HEK293 (cell line): ENCODE measurements around the gene RAI14.

Experiments
- CTCF ChIA-PET: fragments of 350-600 bp; formaldehyde crosslinking; extraction: SDS; loops from one replicate; lab custom pipeline; 2021; ENCODE audit warnings: antibody characterized with exemption; lab: Yijun Ruan, JAX
- POLR2A ChIA-PET: fragments of 300-600 bp; formaldehyde crosslinking; extraction: SDS; loops from one replicate; lab custom pipeline; 2020; ENCODE audit warnings: antibody characterized with exemption, inconsistent platforms; lab: Yijun Ruan, JAX
- H3K27ac ChIP-seq: fragments of 200-500 bp; sonication (Bioruptor generic); 2 replicates; pipeline ENCODE4 v1.5.1; 2014; ENCODE audit warnings: low read depth, low read length, control low read depth, inconsistent platforms; ENCODE audit errors: extremely low read depth
- H3K36me3 ChIP-seq, 2 experiments: fragments of 200-500 bp in 1 of 2; sonication (Bioruptor generic) in 1 of 2; 1 replicate in 1 of 2; 2 replicates in 1 of 2; pipeline ENCODE4 v1.5.1; 2014 to 2017; ENCODE audit warnings: inconsistent platforms in 2 of 2, low read length in 2 of 2; ENCODE audit not compliant: control insufficient read depth in 2 of 2, insufficient read depth in 1 of 2
- H3K4me1 ChIP-seq: fragments of 200-500 bp; sonication (Bioruptor generic); 2 replicates; pipeline ENCODE4 v1.5.1; 2014; ENCODE audit warnings: mild to moderate bottlenecking, low read length, inconsistent platforms; ENCODE audit not compliant: control insufficient read depth, insufficient read depth
- H3K4me3 ChIP-seq: 2 replicates; pipeline ENCODE4 v1.5.1; 2011; ENCODE audit warnings: low read depth, mild to moderate bottlenecking, control low read depth, low read length, moderate library complexity
- H3K9me3 ChIP-seq: fragments of 200-500 bp; sonication (Bioruptor generic); 2 replicates; pipeline ENCODE4 v1.5.1; 2014; ENCODE audit warnings: low read depth, low read length, inconsistent platforms; ENCODE audit not compliant: control insufficient read depth, insufficient read depth
- GLIS1 ChIP-seq: fragments of 450-650 bp; formaldehyde crosslinking; IDR thresholded peaks from 2 replicates; pipeline ENCODE4 v1.5.1; 2016; ENCODE audit warnings: missing biosample characterization, missing genetic modification characterization
- KLF7 ChIP-seq: fragments of 450-650 bp; formaldehyde crosslinking; IDR thresholded peaks from 2 replicates; pipeline ENCODE4 v1.5.1; 2016; ENCODE audit warnings: missing biosample characterization, missing genetic modification characterization, borderline replicate concordance
- OSR2 ChIP-seq: fragments of 450-650 bp; formaldehyde crosslinking; IDR thresholded peaks from 2 replicates; pipeline ENCODE4 v1.5.1; 2016; ENCODE audit warnings: missing biosample characterization, missing genetic modification characterization
- RBAK ChIP-seq: fragments of 450-650 bp; formaldehyde crosslinking; IDR thresholded peaks from 2 replicates; pipeline ENCODE4 v1.5.1; 2016; ENCODE audit warnings: missing biosample characterization, missing genetic modification characterization
- SETDB1 ChIP-seq: IDR thresholded peaks from one replicate; pipeline ENCODE4 v1.6.1; 2017; ENCODE audit warnings: mild to moderate bottlenecking, low read length, moderate library complexity, mixed read lengths; ENCODE audit not compliant: insufficient read length
- ZFP69B ChIP-seq: fragments of 450-650 bp; formaldehyde crosslinking; IDR thresholded peaks from 2 replicates; pipeline ENCODE4 v1.5.1; 2016; ENCODE audit warnings: missing biosample characterization, missing genetic modification characterization
- ZNF132 ChIP-seq: fragments of 450-650 bp; formaldehyde crosslinking; IDR thresholded peaks from 2 replicates; pipeline ENCODE4 v1.5.1; 2017; ENCODE audit warnings: missing biosample characterization, missing genetic modification characterization, borderline replicate concordance
- ZNF155 ChIP-seq: fragments of 450-650 bp; formaldehyde crosslinking; IDR thresholded peaks from 2 replicates; pipeline ENCODE4 v1.5.1; 2016; ENCODE audit warnings: missing biosample characterization, missing genetic modification characterization
- ZNF157 ChIP-seq: fragments of 450-650 bp; formaldehyde crosslinking; IDR thresholded peaks from 2 replicates; pipeline ENCODE4 v1.5.1; 2016; ENCODE audit warnings: missing biosample characterization, missing genetic modification characterization
- ZNF2 ChIP-seq: fragments of 450-650 bp; formaldehyde crosslinking; IDR thresholded peaks from 2 replicates; pipeline ENCODE4 v1.5.1; 2016; ENCODE audit warnings: missing biosample characterization, missing genetic modification characterization
- ZNF214 ChIP-seq: fragments of 450-650 bp; formaldehyde crosslinking; IDR thresholded peaks from 2 replicates; pipeline ENCODE4 v1.5.1; 2017; ENCODE audit warnings: missing biosample characterization, mild to moderate bottlenecking, missing genetic modification characterization, borderline replicate concordance
- ZNF221 ChIP-seq: fragments of 450-650 bp; formaldehyde crosslinking; IDR thresholded peaks from 2 replicates; pipeline ENCODE4 v1.5.1; 2017; ENCODE audit warnings: missing biosample characterization, missing genetic modification characterization, borderline replicate concordance
- ZNF23 ChIP-seq: fragments of 450-650 bp; formaldehyde crosslinking; IDR thresholded peaks from 2 replicates; pipeline ENCODE4 v1.5.1; 2016; ENCODE audit warnings: missing biosample characterization, missing genetic modification characterization, borderline replicate concordance
- ZNF266 ChIP-seq: fragments of 450-650 bp; formaldehyde crosslinking; IDR thresholded peaks from 2 replicates; pipeline ENCODE4 v1.5.1; 2016; ENCODE audit warnings: missing biosample characterization, missing genetic modification characterization, low read depth
- ZNF404 ChIP-seq: fragments of 450-650 bp; formaldehyde crosslinking; IDR thresholded peaks from 2 replicates; pipeline ENCODE4 v1.5.1; 2017; ENCODE audit warnings: missing biosample characterization, missing genetic modification characterization
- ZNF548 ChIP-seq: fragments of 450-650 bp; formaldehyde crosslinking; IDR thresholded peaks from 2 replicates; pipeline ENCODE4 v1.5.1; 2016; ENCODE audit warnings: missing biosample characterization, missing genetic modification characterization
- ZNF549 ChIP-seq: fragments of 450-650 bp; IDR thresholded peaks from 2 replicates; pipeline ENCODE4 v1.5.1; 2018; ENCODE audit warnings: missing biosample characterization, missing genetic modification characterization, mild to moderate bottlenecking, inconsistent platforms, moderate library complexity
- ZNF660 ChIP-seq: fragments of 450-650 bp; IDR thresholded peaks from 2 replicates; pipeline ENCODE4 v1.5.1; 2018; ENCODE audit warnings: missing biosample characterization, mild to moderate bottlenecking, missing genetic modification characterization
- ZNF677 ChIP-seq: fragments of 450-650 bp; IDR thresholded peaks from 2 replicates; pipeline ENCODE4 v1.5.0; 2018; ENCODE audit warnings: missing biosample characterization, mild to moderate bottlenecking, missing genetic modification characterization, moderate library complexity
- ZNF701 ChIP-seq: fragments of 450-650 bp; formaldehyde crosslinking; IDR thresholded peaks from 2 replicates; pipeline ENCODE4 v1.5.1; 2016; ENCODE audit warnings: missing biosample characterization, missing genetic modification characterization
- ZNF768 ChIP-seq: fragments of 450-650 bp; formaldehyde crosslinking; IDR thresholded peaks from 2 replicates; pipeline ENCODE4 v1.5.1; 2018; ENCODE audit warnings: missing biosample characterization, mild to moderate bottlenecking, missing genetic modification characterization
- ZNF843 ChIP-seq: fragments of 450-650 bp; formaldehyde crosslinking; IDR thresholded peaks from 2 replicates; pipeline ENCODE4 v1.5.1; 2016; ENCODE audit warnings: missing biosample characterization, missing genetic modification characterization
- TF ChIP-seq, protein P1 (sequence below): fragments of 450-650 bp; IDR thresholded peaks from 2 replicates; pipeline ENCODE4 v1.5.1; 2018; ENCODE audit warnings: missing biosample characterization, mild to moderate bottlenecking, missing genetic modification characterization
- TF ChIP-seq, protein P2 (sequence below): fragments of 450-650 bp; formaldehyde crosslinking; IDR thresholded peaks from 2 replicates; pipeline ENCODE4 v1.5.1; 2016; ENCODE audit warnings: missing biosample characterization, missing genetic modification characterization
- TF ChIP-seq, protein P3 (sequence below): fragments of 450-650 bp; formaldehyde crosslinking; conservative IDR thresholded peaks from 2 replicates; pipeline ENCODE4 v1.5.1; 2016; ENCODE audit warnings: low read depth, missing biosample characterization, missing genetic modification characterization
- TF ChIP-seq, protein P4 (sequence below): fragments of 450-650 bp; formaldehyde crosslinking; IDR thresholded peaks from 2 replicates; pipeline ENCODE4 v1.5.1; 2016; ENCODE audit warnings: missing biosample characterization, missing genetic modification characterization

RAI14 gene

DNA sequence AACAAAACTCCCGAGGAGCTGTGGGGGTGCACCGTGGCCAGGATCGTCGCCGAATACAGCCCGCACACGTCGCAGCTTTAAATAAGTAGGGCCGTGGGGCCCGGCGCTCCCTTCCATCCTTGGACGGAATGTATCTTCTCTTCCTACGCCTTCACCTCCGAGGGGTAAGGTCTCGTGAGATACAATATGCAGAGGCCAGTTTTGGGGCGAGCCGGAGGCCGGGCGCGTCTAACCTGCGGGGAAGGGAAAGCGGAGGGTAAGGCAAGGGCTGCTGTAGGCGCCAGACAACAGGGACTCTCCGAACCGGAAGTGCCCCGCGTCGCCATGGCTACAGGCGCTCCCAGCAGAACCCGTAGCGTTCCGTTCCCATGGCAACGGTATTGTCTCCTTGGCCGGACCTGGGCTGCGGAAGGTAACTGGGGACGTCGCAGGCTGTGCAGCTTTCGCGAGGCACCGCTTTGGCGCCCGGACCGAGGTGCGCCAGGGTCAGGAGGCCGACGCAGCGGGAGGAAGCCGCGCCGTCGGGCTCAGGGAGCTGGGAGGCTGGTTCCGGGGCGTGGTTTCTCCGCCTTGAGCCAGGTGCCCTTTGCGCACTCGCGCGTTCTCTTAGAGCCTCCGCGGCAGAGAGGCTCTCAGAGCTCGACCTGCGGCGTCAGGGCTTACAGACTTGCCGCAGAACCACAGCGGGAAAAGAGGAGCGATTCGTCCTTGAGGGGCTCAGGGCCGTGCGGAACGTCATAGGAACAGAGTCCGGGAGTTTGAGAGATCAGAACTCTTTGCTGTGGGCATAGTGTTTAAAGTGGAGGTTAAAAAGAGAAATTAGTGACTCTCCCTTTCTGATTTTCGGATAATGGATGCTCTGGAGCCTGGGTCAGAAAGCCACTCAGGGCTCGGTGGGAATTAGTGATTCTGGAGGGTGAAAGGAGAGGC lies 182.9 kb downstream of the RAI14 start, which contains the start of gene TTC23L:
TSS of gene TTC23L (plus strand) at position 380 of the 930 bp plus-strand sequence. CDS start 1,508 bp downstream, outside the sequence.
- Histone ChIP-seq H3K4me3 (peak within 1 kb of the TSS; percentile 71), H3K9me3 (no peaks in the 10 kb centered on the region), H3K4me1 (no peaks in the 10 kb centered on the region), H3K36me3 (no peaks in the 10 kb centered on the region), H3K27ac (peak within 1 kb of the TSS; percentile 58)
- POLR2A ChIA-PET = interaction anchor here (0.7 to 2.2 kb wide), 13 partner anchors 8 to 240 kb away, joined by 3 to 15 read pairs (median 5); partner anchors contain the start of genes BRIX1, DNAJC21, RAD1 and RAI14
- CTCF ChIA-PET = interaction anchor here (0.6 to 1.7 kb wide), 6 partner anchors 22 to 437 kb away, joined by 3 to 7 read pairs (median 4); no protein-coding TSS in a partner anchor
- TF ChIP-seq SETDB1 (no peak), ZNF155 (tag by site-specific recombination) (no peak), ZNF266 (tag by site-specific recombination) (no peak), ZNF404 (no peak), ZNF157 (tag by site-specific recombination) (no peak), ZNF843 (tag by site-specific recombination) (0 out of 2 replicates have a peak, but pooled peaks have one; percentile 48), ZNF221 (tag by site-specific recombination) (no peak), KLF7 (tag by site-specific recombination) (peak; percentile 14; the same call in 1 of the 2 replicates), ZNF23 (tag by site-specific recombination) (no peak), ZFP69B (tag by site-specific recombination) (peak; percentile 90), ZNF701 (no peak), ZNF548 (tag by site-specific recombination) (no peak), ZNF677 (tag by site-specific recombination) (no peak), ZNF132 (tag by site-specific recombination) (no peak), ZNF214 (no peak), ZNF2 (tag by site-specific recombination) (peak; percentile 78), ZNF768 (tag by site-specific recombination) (0 out of 2 replicates have a peak, but pooled peaks have one; percentile 11), ZNF660 (tag by site-specific recombination) (peak; percentile 63), GLIS1 (tag by site-specific recombination) (peak; percentile 58), RBAK (tag by site-specific recombination) (no peak), OSR2 (tag by site-specific recombination) (peak; percentile 39; the same call in 1 of the 2 replicates), ZNF549 (no peak)
- TF ChIP-seq, protein P1, sequence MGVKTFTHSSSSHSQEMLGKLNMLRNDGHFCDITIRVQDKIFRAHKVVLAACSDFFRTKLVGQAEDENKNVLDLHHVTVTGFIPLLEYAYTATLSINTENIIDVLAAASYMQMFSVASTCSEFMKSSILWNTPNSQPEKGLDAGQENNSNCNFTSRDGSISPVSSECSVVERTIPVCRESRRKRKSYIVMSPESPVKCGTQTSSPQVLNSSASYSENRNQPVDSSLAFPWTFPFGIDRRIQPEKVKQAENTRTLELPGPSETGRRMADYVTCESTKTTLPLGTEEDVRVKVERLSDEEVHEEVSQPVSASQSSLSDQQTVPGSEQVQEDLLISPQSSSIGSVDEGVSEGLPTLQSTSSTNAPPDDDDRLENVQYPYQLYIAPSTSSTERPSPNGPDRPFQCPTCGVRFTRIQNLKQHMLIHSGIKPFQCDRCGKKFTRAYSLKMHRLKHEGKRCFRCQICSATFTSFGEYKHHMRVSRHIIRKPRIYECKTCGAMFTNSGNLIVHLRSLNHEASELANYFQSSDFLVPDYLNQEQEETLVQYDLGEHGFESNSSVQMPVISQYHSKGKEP (tag by site-specific recombination) = no peak
- TF ChIP-seq, protein P2, sequence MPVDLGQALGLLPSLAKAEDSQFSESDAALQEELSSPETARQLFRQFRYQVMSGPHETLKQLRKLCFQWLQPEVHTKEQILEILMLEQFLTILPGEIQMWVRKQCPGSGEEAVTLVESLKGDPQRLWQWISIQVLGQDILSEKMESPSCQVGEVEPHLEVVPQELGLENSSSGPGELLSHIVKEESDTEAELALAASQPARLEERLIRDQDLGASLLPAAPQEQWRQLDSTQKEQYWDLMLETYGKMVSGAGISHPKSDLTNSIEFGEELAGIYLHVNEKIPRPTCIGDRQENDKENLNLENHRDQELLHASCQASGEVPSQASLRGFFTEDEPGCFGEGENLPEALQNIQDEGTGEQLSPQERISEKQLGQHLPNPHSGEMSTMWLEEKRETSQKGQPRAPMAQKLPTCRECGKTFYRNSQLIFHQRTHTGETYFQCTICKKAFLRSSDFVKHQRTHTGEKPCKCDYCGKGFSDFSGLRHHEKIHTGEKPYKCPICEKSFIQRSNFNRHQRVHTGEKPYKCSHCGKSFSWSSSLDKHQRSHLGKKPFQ (tag by site-specific recombination) = no peak
- TF ChIP-seq, protein P3, sequence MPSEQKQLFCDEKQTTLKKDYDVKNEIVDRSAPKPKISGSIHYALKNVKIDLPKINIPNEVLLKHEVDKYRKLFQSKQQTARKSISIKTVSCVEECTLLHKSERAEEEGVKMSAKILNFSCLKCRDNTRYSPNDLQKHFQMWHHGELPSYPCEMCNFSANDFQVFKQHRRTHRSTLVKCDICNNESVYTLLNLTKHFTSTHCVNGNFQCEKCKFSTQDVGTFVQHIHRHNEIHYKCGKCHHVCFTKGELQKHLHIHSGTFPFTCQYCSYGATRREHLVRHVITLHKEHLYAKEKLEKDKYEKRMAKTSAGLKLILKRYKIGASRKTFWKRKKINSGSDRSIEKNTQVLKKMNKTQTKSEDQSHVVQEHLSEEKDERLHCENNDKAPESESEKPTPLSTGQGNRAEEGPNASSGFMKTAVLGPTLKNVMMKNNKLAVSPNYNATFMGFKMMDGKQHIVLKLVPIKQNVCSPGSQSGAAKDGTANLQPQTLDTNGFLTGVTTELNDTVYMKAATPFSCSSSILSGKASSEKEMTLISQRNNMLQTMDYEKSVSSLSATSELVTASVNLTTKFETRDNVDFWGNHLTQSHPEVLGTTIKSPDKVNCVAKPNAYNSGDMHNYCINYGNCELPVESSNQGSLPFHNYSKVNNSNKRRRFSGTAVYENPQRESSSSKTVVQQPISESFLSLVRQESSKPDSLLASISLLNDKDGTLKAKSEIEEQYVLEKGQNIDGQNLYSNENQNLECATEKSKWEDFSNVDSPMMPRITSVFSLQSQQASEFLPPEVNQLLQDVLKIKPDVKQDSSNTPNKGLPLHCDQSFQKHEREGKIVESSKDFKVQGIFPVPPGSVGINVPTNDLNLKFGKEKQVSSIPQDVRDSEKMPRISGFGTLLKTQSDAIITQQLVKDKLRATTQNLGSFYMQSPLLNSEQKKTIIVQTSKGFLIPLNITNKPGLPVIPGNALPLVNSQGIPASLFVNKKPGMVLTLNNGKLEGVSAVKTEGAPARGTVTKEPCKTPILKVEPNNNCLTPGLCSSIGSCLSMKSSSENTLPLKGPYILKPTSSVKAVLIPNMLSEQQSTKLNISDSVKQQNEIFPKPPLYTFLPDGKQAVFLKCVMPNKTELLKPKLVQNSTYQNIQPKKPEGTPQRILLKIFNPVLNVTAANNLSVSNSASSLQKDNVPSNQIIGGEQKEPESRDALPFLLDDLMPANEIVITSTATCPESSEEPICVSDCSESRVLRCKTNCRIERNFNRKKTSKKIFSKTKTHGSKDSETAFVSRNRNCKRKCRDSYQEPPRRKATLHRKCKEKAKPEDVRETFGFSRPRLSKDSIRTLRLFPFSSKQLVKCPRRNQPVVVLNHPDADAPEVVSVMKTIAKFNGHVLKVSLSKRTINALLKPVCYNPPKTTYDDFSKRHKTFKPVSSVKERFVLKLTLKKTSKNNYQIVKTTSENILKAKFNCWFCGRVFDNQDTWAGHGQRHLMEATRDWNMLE (tag by site-specific recombination) = peak; percentile 97
- TF ChIP-seq, protein P4, sequence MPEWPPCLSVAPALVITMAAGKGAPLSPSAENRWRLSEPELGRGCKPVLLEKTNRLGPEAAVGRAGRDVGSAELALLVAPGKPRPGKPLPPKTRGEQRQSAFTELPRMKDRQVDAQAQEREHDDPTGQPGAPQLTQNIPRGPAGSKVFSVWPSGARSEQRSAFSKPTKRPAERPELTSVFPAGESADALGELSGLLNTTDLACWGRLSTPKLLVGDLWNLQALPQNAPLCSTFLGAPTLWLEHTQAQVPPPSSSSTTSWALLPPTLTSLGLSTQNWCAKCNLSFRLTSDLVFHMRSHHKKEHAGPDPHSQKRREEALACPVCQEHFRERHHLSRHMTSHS (tag by site-specific recombination) = no peak
